Esophagus muscularis mucosa (tissue), 4 donors: ENCODE data around the gene SKP1.

ENCODE experiments used
- EP300 ChIP-seq: sonication (generic); formaldehyde crosslinking; IDR thresholded peaks from one replicate; pipeline ENCODE4 v1.6.1; 2017; ENCODE audit warnings: antibody characterized with exemption
- POLR2A ChIP-seq: fragments of 450-650 bp; IDR thresholded peaks from one replicate; pipeline ENCODE4 v1.6.1; 2017; ENCODE audit warnings: antibody characterized with exemption, moderate library complexity, mild to moderate bottlenecking, low read depth
- POLR2AphosphoS5 ChIP-seq, 2 donors: sonication (generic); formaldehyde crosslinking; IDR thresholded peaks; one replicate each; pipeline ENCODE4 v1.6.1; 2017; ENCODE audit warnings: antibody characterized with exemption in 2 of 2
- TF ChIP-seq, protein P1 (sequence below), 3 experiments: fragments of 200-600 bp in 2 of 3; fragments of 450-650 bp in 1 of 3; sonication (generic) in 2 of 3; IDR thresholded peaks; one replicate each; pipeline ENCODE4 v1.5.1; 2017 to 2019; ENCODE audit warnings: antibody characterized with exemption in 3 of 3, mild to moderate bottlenecking in 2 of 3, moderate library complexity in 1 of 3

DNA sequence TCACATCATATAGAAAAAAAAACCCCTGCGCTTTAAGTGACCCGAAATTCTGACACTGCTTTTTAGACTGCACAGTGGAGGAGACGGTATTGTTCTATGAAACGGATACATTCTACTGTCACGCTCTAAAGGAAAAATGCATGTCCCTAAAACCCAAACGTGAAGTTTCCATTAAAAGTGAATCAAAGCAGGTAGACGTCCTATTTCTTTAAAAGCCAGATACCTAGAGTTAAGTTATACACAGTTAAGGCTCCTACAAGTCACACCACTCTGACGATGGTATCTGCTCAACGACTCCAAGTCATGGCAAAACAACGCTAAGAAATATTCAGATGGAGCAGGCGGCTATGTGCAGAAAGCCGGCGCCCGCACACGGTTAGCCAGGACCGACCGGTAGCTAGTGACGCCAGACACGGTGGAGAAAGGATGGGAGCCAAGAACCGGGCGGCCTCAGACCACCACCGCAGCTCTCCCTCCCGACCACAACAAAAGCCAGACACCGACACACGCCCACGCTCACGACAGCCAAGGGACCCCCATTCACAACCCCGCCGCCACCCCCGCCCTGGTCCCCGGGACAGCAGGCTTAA, 734 bp downstream of the SKP1 start:
- TF ChIP-seq, protein P1, sequence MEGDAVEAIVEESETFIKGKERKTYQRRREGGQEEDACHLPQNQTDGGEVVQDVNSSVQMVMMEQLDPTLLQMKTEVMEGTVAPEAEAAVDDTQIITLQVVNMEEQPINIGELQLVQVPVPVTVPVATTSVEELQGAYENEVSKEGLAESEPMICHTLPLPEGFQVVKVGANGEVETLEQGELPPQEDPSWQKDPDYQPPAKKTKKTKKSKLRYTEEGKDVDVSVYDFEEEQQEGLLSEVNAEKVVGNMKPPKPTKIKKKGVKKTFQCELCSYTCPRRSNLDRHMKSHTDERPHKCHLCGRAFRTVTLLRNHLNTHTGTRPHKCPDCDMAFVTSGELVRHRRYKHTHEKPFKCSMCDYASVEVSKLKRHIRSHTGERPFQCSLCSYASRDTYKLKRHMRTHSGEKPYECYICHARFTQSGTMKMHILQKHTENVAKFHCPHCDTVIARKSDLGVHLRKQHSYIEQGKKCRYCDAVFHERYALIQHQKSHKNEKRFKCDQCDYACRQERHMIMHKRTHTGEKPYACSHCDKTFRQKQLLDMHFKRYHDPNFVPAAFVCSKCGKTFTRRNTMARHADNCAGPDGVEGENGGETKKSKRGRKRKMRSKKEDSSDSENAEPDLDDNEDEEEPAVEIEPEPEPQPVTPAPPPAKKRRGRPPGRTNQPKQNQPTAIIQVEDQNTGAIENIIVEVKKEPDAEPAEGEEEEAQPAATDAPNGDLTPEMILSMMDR (IDR thresholded peaks at IDR 0.05): no peak
- TF ChIP-seq POLR2AphosphoS5 (IDR thresholded peaks at IDR 0.05): no peak
- TF ChIP-seq POLR2A: no peak
- TF ChIP-seq EP300: no peak
